Endodermal cell (in vitro differentiated cells): Measurements from ENCODE around the gene RASL10B. TPM values are rescaled to one million over a fixed set of nuclear protein-coding genes. Genes with fewer than 3 reads are reported as not detected.
A peak's percentile ranks its signal among the peaks of the same experiment; 100 is the strongest.

Experiments
- DNase-seq: peaks from one replicate; pipeline ENCODE4 v3.0.0-alpha.2; 2017
- H3K27ac ChIP-seq: 2 replicates; pipeline ENCODE4 v1.5.1; 2013; ENCODE audit warnings: mild to moderate bottlenecking, low read depth, low read length, moderate library complexity
- H3K27me3 ChIP-seq: 2 replicates; pipeline ENCODE4 v1.6.1; 2013; ENCODE audit warnings: mild to moderate bottlenecking, low read length, moderate library complexity; ENCODE audit not compliant: insufficient read depth, control insufficient read depth, poor library complexity, severe bottlenecking
- H3K36me3 ChIP-seq: 2 replicates; pipeline ENCODE4 v1.7.0; 2013; ENCODE audit warnings: mild to moderate bottlenecking, low read length, moderate library complexity; ENCODE audit not compliant: control insufficient read depth, insufficient read depth
- H3K4me1 ChIP-seq: one replicate; pipeline ENCODE4 v1.7.0; 2013; ENCODE audit warnings: low read length; ENCODE audit not compliant: control insufficient read depth, insufficient read depth
- H3K4me3 ChIP-seq: 2 replicates; pipeline ENCODE4 v1.5.1; 2013; ENCODE audit warnings: mild to moderate bottlenecking, low read length, moderate library complexity
- H3K9ac ChIP-seq: 2 replicates; pipeline ENCODE4 v1.6.1; 2013; ENCODE audit warnings: mild to moderate bottlenecking, low read length, moderate library complexity; ENCODE audit not compliant: poor library complexity, severe bottlenecking; ENCODE audit errors: extremely low read depth
- H3K9me3 ChIP-seq: 2 replicates; pipeline ENCODE4 v1.6.1; 2013; ENCODE audit warnings: mild to moderate bottlenecking, low read length, moderate library complexity; ENCODE audit not compliant: control insufficient read depth
- H3K27ac Mint-ChIP-seq: 2 replicates; pipeline ENCODE4 v1.8.0; 2020; ENCODE audit warnings: mixed read lengths
- H3K27me3 Mint-ChIP-seq: 2 replicates; pipeline ENCODE4 v1.8.0; 2021; ENCODE audit warnings: mild to moderate bottlenecking, mixed read lengths; ENCODE audit not compliant: insufficient read depth
- H3K36me3 Mint-ChIP-seq: 2 replicates; pipeline ENCODE4 v1.8.0; 2020; ENCODE audit warnings: low read depth, mixed read lengths
- H3K4me1 Mint-ChIP-seq: 2 replicates; pipeline ENCODE4 v1.8.0; 2020; ENCODE audit warnings: mixed read lengths
- H3K4me3 Mint-ChIP-seq: 2 replicates; pipeline ENCODE4 v1.8.0; 2020; ENCODE audit warnings: mild to moderate bottlenecking, moderate library complexity, mixed read lengths
- H3K9me3 Mint-ChIP-seq: 2 replicates; pipeline ENCODE4 v1.8.0; 2020; ENCODE audit warnings: mild to moderate bottlenecking, mixed read lengths
- CTCF ChIP-seq: fragments of 200-600 bp; sonication (generic); conservative IDR thresholded peaks from 2 replicates; pipeline ENCODE4 v1.5.0; 2021; ENCODE audit warnings: antibody characterized with exemption, mild to moderate bottlenecking
- WGBS, 2 experiments: methylation state at CpG; one replicate each; pipeline versions ENCODE4 v1.1.5 to v1.1.7; 2013; ENCODE audit warnings: missing lambda C conversion rate in 2 of 2, mixed read lengths in 1 of 2; ENCODE audit not compliant: insufficient coverage in 1 of 2, insufficient read length in 1 of 2; 5-methylcytosine and 5-hydroxymethylcytosine counted together
- total RNA-seq, 2 donors: library from RNA; stranded (reverse); fragmentation: NEBNext Ultra II Directional in 1 of 2; extraction: Animal tissue kit (Norgen Biotek cat#: 25700) in 1 of 2; gene quantifications; 2 replicates in 1 of 2; 3 replicates in 1 of 2; pipeline ENCODE4 v1.2.1, GENCODE V29; 2021

Gene RASL10B
- total RNA-seq, 2 donors from 2014 or later: 28.6 to 31.9 TPM

- Mint-ChIP-seq H3K4me1 (peaks cover 3% of the 10 kb centered on the region), H3K4me3 (peak overlapping the region; percentile 39), H3K27me3 (peaks cover 70% of the 10 kb centered on the region), H3K9me3 (peaks cover 4% of the 10 kb centered on the region), H3K36me3 (peaks cover 4% of the 10 kb centered on the region), H3K27ac (no peak overlapping the region)
- Histone ChIP-seq H3K9ac (no peak overlapping the region), H3K9me3 (no peaks in the 10 kb centered on the region), H3K36me3 (no peaks in the 10 kb centered on the region), H3K27me3 (peaks cover 57% of the 10 kb centered on the region), H3K4me3 (no peak overlapping the region), H3K4me1 (no peaks in the 10 kb centered on the region), H3K27ac (no peak overlapping the region)
- DNase-seq: peak; percentile 86
- TF ChIP-seq CTCF: peak; percentile 57
- 33 to 65% methylated on average over 23 to 73 of the region's 73 CpGs for WGBS, 2 experiments
Measured at GRCh38 chr17:35740997-35741931, 9.8 kb downstream of the RASL10B start.

GRCh38 chr17:35742496-35742895 is 11.1 kb downstream of the RASL10B start:
- 88 to 100% methylated on average over 2 to 7 of the region's 7 CpGs for WGBS, 2 experiments
- H3K27me3 Mint-ChIP-seq: peaks cover 72% of the 10 kb centered on the region

GRCh38 chr17:35742896-35743477 is 11.5 kb downstream of the RASL10B start:
- H3K9ac ChIP-seq: no peak overlapping the region
- H3K36me3 ChIP-seq: no peaks in the 10 kb centered on the region
- Mint-ChIP-seq H3K27ac (no peak overlapping the region), H3K9me3 (peaks cover 4% of the 10 kb centered on the region), H3K4me1 (peaks cover 3% of the 10 kb centered on the region), H3K27me3 (peaks cover 67% of the 10 kb centered on the region), H3K36me3 (no peaks in the 10 kb centered on the region), H3K4me3 (no peak overlapping the region)
- no peak for DNase-seq
- no peak for TF ChIP-seq CTCF
- no peak overlapping the region for H3K4me3 ChIP-seq
- no peaks in the 10 kb centered on the region for H3K4me1 ChIP-seq
- H3K27me3 ChIP-seq: peaks cover 57% of the 10 kb centered on the region
- WGBS, 2 experiments: 71 to 84% methylated on average over 2 to 7 of the region's 7 CpGs
- H3K27ac ChIP-seq: no peak overlapping the region
- no peaks in the 10 kb centered on the region for H3K9me3 ChIP-seq

More at GRCh38 chr17:35742496-35742895, 11.1 kb downstream of the RASL10B start:
- peaks cover 3% of the 10 kb centered on the region for H3K4me1 Mint-ChIP-seq
- H3K4me3 ChIP-seq: no peak overlapping the region
- no peak for DNase-seq
- peaks cover 4% of the 10 kb centered on the region for H3K9me3 Mint-ChIP-seq
- no peak overlapping the region for H3K9ac ChIP-seq
- no peaks in the 10 kb centered on the region for H3K9me3 ChIP-seq
- H3K4me3 Mint-ChIP-seq: no peak overlapping the region
- peaks cover 57% of the 10 kb centered on the region for H3K27me3 ChIP-seq
- H3K27ac ChIP-seq: no peak overlapping the region
- no peaks in the 10 kb centered on the region for H3K36me3 Mint-ChIP-seq
- no peaks in the 10 kb centered on the region for H3K4me1 ChIP-seq
- no peak overlapping the region for H3K27ac Mint-ChIP-seq
- TF ChIP-seq CTCF: no peak
- no peaks in the 10 kb centered on the region for H3K36me3 ChIP-seq
